Upper lobe of left lung (tissue), 4 donors: ENCODE measurements around the gene ZFAND4.

Source experiments
- CTCF ChIP-seq, 6 experiments: fragments of 450-650 bp in 4 of 6; fragments of 200-600 bp in 2 of 6; sonication (generic) in 2 of 6; IDR thresholded peaks; one replicate each; pipeline ENCODE4 v1.5.1; 2016 to 2019; ENCODE audit warnings: antibody characterized with exemption in 6 of 6
- POLR2A ChIP-seq, 4 donors: fragments of 450-650 bp; IDR thresholded peaks; one replicate each; pipeline ENCODE4 v1.5.1; 2016 to 2017; ENCODE audit warnings: antibody characterized with exemption in 4 of 4, mild to moderate bottlenecking in 2 of 4

DNA sequence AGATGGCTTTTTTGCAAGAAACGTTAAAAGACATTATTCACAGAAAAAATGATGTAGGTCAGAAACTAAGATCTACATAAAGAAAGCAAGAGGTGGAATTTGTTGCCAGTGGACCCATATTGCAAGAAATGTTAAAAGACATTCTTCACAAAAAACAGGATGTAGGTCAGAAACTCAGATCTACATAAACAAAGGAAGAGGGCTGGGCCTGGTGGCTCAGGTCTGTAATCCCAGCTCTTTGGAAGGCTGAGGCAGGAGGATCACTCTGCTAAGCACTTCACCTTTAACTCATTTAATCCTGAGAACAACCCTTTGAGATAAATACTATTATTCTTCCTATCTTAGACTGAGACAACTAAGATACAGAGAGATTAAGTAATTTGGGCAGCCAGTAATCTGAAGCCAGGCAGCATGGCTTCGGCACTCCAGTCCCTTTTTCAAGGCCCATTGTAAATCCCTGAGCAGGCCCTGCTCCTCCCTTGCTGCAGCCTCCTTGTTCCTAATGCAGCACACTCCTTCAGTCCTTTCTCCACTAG lies 11.6 kb downstream of the ZFAND4 start:
- TF ChIP-seq CTCF (IDR thresholded peaks at IDR 0.05) (no peak), POLR2A (IDR thresholded peaks at IDR 0.05) (no peak)
